Fibroblast of villous mesenchyme (primary cell): ENCODE results near the gene FYCO1. TPM values are rescaled to one million over a fixed set of nuclear protein-coding genes. Genes with fewer than 3 reads are reported as not detected.

Experiments
- DNase-seq: peaks from one replicate; pipeline ENCODE4 v3.0.0-alpha.2; 2010; ENCODE audit warnings: low read depth
- H3K4me3 ChIP-seq: 2 replicates; pipeline ENCODE4 v1.5.1; 2011; ENCODE audit warnings: low read depth, mild to moderate bottlenecking, low read length
- total RNA-seq: library from RNA; depleted of rRNA; stranded (reverse); fragments of >200 nt; gene quantifications from 2 replicates; pipeline ENCODE4 v1.2.3, GENCODE V29; 2012
- TF ChIP-seq, protein P1 (sequence below): IDR thresholded peaks from 2 replicates; pipeline ENCODE4 v1.5.1; 2012; ENCODE audit warnings: low read depth, mild to moderate bottlenecking, low read length; ENCODE audit not compliant: insufficient read depth

Gene FYCO1
- total RNA-seq, 1 donor = 23.7 TPM

GRCh38 chr3:45873638-45874037 lies 122.0 kb downstream of the FYCO1 start:
- DNase-seq = no peak
- TF ChIP-seq, protein P1, sequence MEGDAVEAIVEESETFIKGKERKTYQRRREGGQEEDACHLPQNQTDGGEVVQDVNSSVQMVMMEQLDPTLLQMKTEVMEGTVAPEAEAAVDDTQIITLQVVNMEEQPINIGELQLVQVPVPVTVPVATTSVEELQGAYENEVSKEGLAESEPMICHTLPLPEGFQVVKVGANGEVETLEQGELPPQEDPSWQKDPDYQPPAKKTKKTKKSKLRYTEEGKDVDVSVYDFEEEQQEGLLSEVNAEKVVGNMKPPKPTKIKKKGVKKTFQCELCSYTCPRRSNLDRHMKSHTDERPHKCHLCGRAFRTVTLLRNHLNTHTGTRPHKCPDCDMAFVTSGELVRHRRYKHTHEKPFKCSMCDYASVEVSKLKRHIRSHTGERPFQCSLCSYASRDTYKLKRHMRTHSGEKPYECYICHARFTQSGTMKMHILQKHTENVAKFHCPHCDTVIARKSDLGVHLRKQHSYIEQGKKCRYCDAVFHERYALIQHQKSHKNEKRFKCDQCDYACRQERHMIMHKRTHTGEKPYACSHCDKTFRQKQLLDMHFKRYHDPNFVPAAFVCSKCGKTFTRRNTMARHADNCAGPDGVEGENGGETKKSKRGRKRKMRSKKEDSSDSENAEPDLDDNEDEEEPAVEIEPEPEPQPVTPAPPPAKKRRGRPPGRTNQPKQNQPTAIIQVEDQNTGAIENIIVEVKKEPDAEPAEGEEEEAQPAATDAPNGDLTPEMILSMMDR = no peak
- no peak overlapping the region for H3K4me3 ChIP-seq

GRCh38 chr3:45873036-45873435 lies 122.6 kb downstream of the FYCO1 start:
- H3K4me3 ChIP-seq = no peak overlapping the region
- DNase-seq = no peak
- TF ChIP-seq, protein P1 = no peak

GRCh38 chr3:45872569-45872968 lies 123.1 kb downstream of the FYCO1 start:
- TF ChIP-seq, protein P1 = no peak
- DNase-seq = no peak

GRCh38 chr3:45871780-45872179 lies 123.8 kb downstream of the FYCO1 start:
- no peak for DNase-seq
- no peak overlapping the region for H3K4me3 ChIP-seq
- TF ChIP-seq, protein P1 = no peak

More at GRCh38 chr3:45872569-45872968, 123.1 kb downstream of the FYCO1 start:
- no peak overlapping the region for H3K4me3 ChIP-seq

DNA sequence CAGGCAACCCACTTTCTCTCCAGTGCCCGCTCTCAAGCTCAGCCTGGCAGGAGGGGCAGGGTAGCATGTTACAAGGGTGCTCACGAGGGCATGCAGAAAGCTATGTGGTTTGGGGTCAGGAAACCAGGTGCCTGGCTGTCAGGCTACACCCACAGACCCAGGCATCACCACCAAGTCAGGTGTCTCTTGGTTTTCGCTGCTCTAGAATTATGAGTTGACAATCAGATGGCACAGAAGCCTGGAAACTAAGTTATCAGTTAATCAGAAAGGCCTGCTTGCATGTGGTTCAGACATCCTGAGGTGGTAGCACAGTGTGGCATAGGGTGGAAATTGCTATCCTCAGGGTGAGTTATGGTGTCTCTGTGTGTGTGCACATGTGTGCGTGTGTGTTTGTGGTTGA lies 125.5 kb downstream of the FYCO1 start:
- no peak for DNase-seq
- H3K4me3 ChIP-seq = no peak overlapping the region
- TF ChIP-seq, protein P1 = no peak

GRCh38 chr3:45869638-45870037 lies 126.0 kb downstream of the FYCO1 start:
- DNase-seq = no peak
- no peak overlapping the region for H3K4me3 ChIP-seq
- TF ChIP-seq, protein P1 = no peak

DNA sequence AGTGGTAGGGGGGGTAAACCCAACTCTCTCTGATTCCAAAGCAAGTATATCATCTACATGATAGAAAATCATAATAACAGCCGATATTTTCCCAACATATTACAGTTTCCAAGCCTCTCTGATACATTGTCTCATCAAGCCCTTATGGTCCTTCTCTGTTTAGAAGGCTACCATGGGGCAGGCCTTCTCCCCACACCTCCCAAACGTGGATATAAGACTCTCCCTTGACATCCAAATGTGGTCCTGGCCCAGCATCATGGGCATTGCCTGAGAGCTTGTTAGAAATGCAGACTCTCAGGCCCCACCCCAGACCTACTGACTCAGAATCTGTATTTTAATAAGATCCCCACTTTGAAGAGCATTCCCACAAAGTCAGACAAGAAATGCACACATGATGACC lies 127.0 kb downstream of the FYCO1 start:
- no peak overlapping the region for H3K4me3 ChIP-seq
- TF ChIP-seq, protein P1 = no peak
- DNase-seq = no peak
